ENCODE data around the gene IMPG2.

The IMPG2 gene

DNA sequence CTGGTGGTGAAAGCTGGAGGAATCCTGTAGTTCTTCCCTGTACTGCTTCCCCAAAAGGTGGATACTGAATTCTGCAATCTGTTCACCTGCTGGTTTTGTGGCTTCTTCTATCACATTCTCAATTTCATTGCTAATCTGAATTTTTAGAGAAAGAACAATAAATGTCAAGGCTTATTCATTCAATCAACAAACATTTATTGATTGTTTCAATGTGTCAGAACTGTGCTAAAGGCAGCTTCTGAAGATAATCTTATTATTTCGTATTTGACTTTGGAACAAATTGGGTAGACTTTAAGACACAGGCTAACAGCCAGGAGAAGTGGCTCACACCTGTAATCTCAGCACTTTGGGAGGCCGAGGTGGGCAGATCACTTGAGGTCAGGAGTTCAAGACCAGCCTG is 46.8 kb downstream of the IMPG2 start:
- no peak for DNase-seq (ENCODE audit: low read depth)

DNA sequence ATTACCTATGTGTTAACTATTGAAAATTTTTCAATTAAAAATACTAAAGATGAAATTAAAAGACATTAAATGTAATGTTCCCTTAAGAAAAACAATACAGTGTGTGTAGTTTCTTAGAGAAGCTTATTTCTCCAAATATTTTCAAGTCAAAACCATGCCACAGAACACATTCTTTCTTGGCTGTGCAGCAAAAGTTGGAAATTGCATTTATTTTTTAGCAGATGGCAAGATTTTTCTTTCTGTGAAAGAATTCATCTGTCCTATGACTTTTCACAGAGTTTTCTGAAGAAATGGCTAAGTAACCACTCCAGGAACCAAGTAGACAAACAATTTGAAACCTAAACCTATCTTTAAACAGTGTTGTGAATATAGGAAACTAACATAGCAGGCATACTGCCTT is 47.2 kb downstream of the IMPG2 start:
- no peak for DNase-seq (ENCODE audit: low read depth)

DNA sequence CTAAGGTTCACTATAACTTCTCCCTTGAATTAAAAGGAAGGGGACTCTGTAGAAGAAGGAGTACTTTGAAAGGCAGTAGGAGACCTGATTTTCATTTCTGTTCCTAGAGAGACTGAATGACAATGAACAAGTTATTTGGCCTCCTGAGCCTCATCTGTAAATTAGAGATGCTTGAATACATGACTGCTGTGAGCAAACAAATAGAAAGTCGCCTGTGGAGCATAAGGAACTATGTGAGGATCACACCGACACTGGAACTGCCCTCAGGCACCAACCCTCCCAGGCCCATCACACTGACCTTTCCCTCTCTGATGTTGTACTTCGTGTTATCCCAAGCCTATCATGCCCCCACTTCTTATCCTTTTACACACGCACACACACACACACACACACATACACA is 48.6 kb downstream of the IMPG2 start:
- no peak for DNase-seq (ENCODE audit: low read depth)

DNA sequence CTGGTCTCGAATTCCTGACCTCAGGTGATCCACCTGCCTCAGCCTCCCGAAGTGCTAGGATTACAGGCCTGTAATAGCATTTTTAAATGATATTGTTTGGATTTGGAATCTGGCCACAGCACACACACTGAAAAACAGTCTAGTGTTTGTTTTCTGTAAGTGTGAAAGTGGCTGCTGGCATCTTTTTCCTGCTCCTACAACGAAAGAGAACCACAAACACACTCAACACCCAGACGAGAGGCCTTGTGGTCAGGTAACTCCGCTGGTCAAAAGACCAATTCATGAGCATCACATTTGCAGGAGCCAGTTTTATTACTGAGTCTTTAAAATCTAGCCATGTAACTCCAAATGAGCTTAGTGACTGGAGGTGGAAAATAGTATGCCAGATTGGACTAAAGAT is 50.2 kb downstream of the IMPG2 start:
- no peak for DNase-seq (ENCODE audit: low read depth)

DNA sequence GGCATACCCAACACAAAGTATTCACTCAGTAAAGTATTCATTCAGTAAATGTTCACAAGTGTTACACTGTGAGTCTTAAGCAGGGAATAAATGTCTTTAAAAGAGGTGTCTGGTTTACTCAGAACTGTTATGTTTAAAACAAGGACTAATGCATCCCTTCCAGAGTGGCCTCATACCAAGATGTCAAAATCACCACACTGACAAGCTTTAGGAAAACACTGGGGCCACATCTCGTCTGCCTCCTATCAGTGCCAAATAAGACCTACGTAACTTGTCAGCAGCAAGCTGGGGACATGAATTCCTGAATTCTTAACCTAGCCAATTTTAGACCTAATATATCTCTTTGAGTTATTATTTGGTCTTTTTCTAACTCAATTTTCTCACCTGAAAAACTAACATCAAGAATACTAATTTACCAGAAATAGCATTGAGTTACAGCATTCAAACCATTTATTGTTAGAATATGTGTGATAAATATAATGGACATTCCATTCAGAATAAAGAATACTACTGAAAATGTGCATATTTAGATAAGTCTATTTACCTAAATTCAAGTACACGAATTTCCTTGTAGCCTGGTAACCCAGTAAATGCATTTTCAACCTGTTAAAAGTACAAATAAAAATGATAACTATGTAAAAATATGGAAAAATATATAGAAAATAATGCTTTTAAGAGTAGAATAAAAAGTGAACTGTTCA is 51.3 kb downstream of the IMPG2 start:
- DNase-seq (ENCODE audit: low read depth): no peak

DNA sequence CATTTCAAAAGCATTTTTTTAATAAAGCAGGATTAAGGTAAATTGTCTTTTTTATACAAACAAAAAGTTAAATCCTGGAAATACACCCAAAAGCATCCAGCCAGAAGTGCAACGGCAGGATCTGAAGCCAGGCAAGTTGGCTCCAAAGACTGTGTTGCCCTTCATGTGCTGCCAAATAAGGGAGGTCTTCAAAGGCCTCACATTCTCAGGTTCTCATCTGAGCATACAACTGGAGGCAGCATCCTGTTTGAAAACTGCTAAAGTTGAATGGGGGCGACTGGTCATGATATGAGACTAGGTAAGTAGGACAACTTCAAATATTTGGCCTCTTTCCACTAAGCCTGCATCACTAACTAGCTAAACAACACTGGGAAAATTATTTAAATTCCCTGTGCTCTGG is 52.2 kb downstream of the IMPG2 start:
- DNase-seq (ENCODE audit: low read depth): no peak

DNA sequence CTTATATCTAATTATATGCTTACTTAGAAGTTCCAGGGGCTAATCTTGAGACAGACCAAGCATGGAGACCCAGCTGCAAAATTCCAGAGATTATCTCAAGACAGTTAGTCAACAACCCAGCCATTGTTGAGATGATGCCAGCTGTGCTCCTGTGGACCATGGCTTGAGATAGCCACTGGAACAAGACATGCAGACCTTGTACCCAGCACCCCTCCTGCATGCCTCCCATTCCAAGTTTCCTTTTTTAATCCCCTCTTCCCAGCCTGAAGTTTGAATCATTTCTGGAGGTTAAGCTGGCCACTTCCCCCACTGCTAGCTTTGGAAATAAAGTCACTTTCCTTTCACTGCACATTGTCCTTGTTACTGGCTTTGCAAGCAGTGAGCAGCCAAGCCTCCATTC is 53.8 kb downstream of the IMPG2 start:
- no peak for DNase-seq (ENCODE audit: low read depth)

DNA sequence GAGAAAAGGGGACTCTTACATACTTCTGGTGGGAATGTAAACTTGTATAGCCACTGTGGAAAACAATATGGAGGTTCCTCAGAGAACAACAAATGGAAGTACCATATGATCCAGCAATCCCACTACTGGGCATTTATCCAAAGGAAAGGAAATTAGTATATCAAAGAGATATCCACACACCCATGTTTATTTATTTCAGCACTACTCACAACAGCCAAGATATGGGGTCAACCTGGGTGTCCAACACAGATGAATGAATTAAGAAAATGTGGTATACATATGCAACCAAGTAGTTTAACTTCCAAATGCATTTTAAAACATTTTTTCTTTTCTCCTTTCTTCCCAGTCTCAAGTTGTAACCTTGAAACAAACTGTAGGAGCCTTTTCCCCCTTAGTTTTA is 54.3 kb downstream of the IMPG2 start:
- DNase-seq (ENCODE audit: low read depth): no peak

DNA sequence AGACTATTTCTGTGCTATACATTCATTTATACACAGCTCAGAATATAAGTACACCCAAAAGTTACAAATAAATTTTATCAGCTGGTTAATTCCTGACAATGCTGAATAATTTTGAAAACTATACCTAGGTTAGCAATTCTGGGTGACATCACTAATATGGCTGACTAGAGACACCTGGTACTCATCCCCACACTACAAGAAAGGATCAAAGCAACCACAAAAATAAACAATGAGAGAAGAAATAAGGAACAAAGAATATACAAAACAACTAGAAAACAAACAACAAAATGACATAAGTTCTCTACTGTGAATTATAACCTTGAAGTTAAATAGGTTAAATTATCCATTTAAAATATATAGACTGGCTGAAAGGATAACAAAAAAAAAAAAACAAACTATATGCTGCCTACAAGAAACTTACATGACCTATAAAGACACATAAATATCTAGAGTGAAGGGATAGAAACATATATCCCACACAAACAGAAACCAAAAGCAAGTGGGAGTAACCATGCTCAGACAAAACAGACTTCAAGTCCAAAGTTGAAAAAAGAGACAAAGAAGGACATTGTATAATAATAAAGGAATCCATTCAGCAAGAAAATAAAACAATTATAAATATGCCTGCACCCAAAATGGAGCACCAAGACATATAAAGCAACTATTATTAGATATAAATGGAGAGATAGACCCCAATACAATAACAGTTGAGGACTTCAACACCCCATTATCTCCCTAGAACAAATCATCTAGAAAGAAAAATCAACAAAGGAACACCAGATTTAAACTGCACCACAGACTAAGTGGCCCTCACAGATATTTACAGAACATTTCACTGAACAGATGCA is 57.8 kb downstream of the IMPG2 start:
- DNase-seq (ENCODE audit: low read depth): no peak

DNA sequence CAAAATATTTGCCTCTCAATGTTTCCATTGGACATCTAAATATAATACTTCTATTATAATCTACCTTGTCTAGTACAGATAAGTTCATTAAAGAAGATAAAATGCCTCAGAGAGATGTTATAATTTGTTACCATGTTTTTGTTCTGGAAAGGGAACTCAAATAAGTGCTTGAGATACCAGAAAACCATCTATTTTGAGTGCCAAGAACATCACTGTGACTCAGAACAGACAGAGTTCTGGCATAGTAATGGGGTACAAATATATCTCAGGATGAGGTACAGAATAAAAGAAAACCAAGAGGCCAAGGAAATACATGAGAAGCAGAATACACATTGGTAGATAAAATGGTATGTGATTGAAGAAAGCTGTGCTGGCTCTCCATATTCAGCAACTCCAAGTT is 58.9 kb downstream of the IMPG2 start:
- no peak for DNase-seq (ENCODE audit: low read depth)

DNA sequence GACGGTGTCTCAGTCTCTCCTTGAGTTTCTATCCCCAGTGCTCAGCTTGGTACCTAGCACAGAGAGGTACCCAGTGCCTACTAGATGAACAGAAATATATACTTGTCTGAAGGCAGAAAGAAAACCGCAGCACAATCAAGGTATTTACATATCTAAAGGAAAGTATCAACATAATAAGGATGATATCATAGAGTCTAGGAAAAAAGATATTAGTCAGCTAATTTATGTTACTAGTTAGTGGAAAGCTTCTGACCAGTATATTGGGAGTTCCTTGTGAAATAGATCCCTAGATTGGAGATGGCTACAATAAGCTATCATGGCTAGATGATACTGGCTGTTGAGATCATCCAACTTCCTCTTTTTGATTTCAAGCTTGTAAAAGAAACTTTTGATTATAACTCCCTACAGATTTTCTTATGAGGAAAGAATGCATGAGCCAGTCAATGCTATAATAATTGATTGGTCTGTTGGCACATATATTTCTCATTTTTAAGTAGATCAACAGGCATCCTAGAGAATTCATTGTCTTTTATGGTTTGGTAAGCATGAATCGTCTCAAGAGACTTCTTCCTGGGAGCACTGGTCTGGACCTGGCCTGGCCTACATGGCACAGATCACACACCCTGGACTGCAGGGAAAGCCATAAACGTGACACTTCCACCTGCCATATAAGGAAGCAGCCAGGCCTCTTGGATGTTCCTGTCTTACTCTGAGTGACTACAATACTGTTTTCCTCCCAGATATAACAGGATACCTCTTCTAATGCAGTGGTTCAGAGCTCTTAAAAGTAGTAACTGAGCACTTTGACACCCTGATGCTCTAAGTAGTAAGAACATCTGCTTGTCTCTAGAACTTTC is 60.7 kb downstream of the IMPG2 start:
- no peak for DNase-seq (ENCODE audit: low read depth)

DNA sequence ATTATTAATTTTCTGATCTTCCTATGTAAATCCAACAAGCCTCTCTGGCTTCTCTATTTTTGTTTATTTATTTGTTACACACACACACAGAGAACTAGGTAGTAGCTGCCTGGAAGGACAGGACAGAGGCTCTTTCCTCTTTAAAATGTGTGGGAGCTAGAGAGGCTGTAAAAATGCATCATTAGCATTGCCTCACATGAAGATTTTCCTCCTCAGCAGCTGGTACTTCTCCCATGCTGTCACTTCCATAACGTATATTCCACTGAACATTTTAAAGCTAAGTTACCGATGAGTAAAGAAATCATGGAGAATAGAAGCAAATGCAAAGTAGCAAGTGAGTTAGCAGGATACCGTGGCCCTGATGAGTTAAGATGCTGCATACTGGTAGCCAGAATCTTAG is 63.9 kb downstream of the IMPG2 start:
- DNase-seq (ENCODE audit: low read depth): no peak

DNA sequence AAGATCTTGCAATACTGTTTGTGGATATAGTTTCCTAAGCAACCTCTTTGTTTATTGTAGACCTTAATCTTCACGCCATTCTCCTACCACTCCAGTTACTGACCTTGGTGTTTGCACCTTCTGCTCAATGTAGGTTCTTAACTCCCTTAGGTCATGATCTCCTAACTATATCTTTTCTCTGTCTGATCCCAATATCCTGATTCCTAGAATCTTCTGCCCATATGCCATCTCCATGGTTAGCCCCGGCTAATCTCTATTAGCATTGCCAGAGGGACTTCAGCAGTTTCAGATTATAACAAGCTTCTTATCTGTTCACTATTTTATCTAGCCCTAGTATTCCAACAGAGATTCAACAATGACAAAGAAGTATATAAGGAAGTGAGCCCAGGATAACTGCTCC is 64.9 kb downstream of the IMPG2 start:
- DNase-seq (ENCODE audit: low read depth): no peak

DNA sequence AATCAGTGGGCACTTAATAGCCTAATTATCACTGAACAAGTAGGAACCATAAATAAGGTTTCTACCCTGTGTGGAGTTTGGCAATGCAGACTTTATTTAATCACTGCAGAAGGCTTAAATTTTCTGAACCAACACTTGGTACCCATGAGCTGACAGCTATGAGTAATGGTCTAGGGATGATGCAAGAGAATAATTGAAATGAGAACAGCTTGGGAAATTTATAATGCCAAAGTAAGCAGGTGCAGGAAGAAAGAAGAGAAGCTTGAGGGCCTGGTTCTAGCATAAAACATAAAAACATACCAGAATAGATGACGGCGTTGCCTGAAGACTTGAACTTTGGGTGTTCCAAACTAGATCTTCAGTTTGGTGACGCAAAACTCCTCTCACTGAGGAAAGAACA is 67.0 kb downstream of the IMPG2 start:
- no peak for DNase-seq (ENCODE audit: low read depth)

DNA sequence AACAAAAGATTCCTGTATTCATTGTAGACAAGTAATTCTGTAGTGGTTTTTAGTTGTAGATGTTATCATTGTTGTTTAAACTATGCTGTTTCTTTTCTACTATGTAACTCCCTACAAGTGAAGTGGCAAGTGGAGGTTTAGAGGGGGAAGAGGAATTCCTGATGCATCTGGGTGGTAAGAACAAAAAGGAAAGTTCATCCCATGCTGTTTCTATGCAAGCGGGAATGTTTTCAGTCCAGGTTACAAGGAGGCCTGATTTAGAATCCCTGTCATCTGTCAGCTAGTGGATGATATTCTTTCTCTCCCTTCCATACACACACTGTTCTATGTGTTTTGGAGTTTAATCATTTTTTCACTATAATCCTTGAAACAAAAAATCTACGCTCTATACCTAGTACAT is 67.4 kb downstream of the IMPG2 start:
- DNase-seq (ENCODE audit: low read depth): no peak

DNA sequence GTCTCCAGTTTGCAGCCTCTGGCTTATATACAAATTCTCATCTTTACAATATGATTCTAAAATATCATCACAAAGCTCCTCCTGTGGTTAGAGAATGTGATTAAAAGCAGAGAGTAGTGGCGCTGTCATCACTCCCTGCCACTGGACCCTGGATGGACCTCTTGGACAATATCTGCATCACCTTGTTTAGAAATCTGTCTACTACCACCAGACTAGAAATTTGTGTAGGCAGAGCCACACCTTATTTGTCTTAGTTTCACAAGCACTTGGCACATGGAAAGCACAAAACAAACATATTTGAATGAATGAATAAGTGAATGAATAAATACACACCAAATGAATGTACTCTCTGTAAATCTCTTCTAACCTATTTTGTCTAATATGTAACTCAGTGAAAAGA is 68.1 kb downstream of the IMPG2 start:
- DNase-seq (ENCODE audit: low read depth): no peak

DNA sequence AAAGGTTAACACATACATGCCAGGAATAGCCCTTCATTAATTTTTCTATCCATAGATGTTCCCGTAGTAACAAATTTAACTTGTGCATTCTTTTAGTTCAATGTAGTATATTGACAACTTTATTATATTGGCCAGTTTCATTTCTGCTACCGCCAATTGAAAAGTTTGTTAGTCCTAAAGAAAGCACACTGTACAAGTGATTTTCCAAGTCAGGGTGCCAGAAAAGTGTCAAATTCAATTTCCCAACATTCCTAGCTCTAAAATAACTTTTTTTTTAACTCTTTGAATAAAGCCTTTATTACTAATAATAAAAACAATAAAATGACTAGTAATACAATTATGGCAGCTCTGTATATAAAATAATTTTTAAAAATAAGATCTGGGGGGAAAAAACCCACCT is 68.9 kb downstream of the IMPG2 start:
- DNase-seq (ENCODE audit: low read depth): no peak

DNA sequence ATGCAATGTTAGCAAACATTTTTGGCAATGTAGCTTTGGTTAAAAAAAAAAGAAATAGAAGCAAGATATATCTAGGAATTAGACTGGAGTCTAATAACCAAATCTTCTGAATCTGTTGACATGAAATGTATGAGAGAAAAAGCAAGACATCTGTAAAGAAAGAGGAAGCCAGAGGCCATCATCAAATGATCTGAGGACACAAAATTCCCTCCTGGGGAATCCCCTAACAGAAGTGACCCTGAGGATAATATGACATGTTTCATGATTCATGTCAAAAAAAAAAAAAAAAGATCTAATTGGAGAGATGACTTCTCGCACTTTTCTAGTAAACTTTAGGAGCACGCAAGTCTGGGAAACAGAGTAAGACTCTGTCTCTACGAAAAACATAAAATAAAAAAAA is 70.9 kb downstream of the IMPG2 start:
- no peak for DNase-seq (ENCODE audit: low read depth)

DNA sequence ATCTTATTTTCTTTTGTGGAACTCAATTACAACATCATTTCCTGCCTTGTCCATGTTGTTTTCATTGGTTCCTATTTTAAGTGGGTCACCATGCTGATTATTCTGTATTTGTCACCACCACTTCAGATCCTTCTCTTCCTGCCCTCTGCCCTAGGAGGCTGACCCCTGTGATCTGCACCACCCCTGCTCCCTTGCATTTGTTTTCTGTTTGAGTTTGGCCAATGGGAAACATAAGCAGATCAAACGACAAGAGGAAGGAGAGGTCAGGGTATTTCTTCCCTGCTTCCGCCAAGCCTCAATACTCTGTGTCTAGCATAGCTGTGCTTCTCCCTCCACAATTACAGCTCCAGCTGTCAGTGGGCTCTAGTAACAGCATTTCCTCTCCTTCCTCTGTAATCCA is 71.6 kb downstream of the IMPG2 start:
- no peak for DNase-seq (ENCODE audit: low read depth)

DNA sequence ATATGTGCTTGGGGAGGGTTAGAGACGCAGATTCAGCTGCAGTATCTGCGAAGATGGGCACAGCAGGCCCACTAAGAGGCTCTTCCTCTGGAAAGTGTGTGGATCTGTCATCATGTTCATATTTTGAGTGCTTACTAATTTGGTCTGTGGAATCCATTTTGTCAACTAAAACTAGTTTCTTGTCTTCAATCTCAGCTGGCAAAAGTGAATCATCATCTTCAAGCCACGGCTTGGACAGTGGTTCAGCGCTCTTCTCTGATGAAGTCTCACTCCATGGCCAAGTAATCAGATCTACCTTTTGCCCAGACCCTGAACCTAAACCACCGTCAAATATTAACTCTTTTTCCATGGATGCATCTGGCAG is 76.2 kb downstream of the IMPG2 start:
- DNase-seq (ENCODE audit: low read depth): no peak

DNA sequence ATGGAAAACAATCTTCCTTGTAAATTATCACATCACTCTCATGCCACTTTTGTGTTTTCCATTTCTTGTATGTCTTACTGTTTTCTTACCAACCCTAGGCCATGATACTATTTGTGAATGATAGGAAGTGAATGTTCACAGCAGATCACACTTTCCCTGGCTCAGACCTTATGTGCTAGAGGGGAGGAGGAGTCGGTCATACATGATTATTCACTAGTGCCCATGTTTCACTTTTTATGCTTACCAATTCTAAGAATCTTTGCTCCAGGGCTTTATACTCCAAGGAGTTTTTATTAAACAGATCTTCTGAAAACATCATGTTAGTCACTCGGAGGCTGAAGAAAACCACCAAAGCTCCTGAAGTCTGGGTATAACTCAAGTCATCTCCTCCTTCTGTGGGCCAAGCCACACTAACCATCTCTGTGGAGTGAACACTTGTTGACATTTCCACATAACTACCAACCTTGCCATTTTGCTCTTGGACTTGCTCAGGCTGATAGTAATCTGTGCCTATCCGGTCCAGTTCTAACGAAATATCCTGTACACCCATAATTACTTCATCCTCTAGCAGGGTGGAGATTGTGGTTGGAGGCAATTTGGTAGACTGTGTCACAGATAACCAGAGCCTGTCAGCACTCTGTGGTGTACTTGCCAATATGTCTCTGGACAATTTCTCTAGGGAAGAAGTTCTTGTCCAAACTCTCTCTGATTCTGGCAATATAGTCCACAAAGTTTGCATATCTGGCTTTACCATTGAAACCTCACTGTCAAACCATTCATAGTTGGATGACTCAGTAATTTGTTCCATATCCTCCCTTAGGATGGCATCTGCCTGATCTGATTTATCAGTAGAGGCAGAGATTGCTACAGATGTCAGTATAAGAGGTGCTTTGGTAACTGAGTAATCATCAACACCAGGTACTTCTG is 76.8 kb downstream of the IMPG2 start:
- DNase-seq (ENCODE audit: low read depth): no peak

Measured in stimulated activated CD8-positive, alpha-beta memory T cell treated with anti-CD3 and anti-CD28 coated beads, Interleukin-4, amount 100 ng/mL, for 24 hours (primary cell).